Renal pelvis (tissue), 4 donors: ENCODE data around the gene ACOT2. TPM values are rescaled to one million over a fixed set of nuclear protein-coding genes. Genes with fewer than 3 reads are reported as not detected.
A peak's percentile ranks its signal among the peaks of the same experiment; 100 is the strongest.

ENCODE experiments used
- DNase-seq: peaks from one replicate; pipeline ENCODE4 v3.0.0-alpha.2; 2013
- polyA plus RNA-seq, 3 donors: library from polyadenylated mRNA; unstranded; fragments of 120-200 nt; gene quantifications; one replicate each; pipeline ENCODE4 v1.2.1, GENCODE V29; 2013; ENCODE audit not compliant: insufficient read length in 3 of 3

ACOT2 gene
- polyA plus RNA-seq, 3 donors: 58.2 to 81.2 (median 69.6) TPM

GRCh38 chr14:73612339-73613045 is 43.5 kb downstream of the ACOT2 start, which contains the start of gene ACOT6:
TSS of gene ACOT6 (plus strand) at chr14:73612517. CDS start at chr14:73612572, 55 bp downstream.
- peak; percentile 73 for DNase-seq

GRCh38 chr14:73613046-73613383 is 44.0 kb downstream of the ACOT2 start:
- DNase-seq: no peak

DNA sequence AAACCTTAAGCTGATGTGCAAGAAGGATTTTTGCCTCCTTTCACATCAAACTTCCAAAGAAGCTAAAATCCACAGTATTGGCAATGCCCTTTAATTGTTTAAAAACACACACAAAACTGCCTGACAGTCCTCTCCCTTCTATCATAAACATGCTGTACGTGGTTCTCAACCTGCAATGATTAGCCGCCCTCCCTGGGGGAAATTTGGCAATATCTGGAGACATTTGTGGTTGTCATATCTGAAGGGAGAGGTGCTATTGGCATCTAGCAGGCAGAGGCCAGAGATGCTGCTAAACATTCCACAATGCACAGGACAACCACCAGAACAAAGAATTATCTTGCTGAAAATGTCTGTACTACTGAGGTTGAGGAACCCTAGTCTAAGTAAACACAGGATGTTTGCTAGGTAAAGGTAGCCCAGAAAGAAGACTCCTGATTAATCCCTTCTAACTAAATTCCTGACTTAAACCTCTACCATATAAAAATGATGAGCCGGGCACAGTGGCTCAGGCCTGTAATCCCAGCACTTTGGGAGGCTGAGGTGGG is 44.5 kb downstream of the ACOT2 start:
- no peak for DNase-seq

- DNase-seq: no peak
Measured at GRCh38 chr14:73616831-73617230, 47.8 kb downstream of the ACOT2 start.

DNA sequence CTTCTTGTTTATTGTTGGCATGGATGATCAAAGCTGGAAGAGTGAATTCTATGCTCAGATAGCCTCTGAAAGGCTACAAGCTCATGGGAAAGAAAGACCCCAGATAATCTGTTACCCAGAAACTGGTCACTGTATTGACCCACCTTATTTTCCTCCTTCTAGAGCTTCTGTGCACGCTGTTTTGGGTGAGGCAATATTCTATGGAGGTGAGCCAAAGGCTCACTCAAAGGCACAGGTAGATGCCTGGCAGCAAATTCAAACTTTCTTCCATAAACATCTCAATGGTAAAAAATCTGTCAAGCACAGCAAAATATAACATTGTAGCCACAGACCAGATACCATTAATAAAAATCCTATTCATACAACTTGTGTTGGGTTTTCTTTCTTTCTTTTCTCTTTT is 50.5 kb downstream of the ACOT2 start:
- DNase-seq: no peak

GRCh38 chr14:73620268-73620667 is 51.3 kb downstream of the ACOT2 start:
- DNase-seq: no peak

- no peak for DNase-seq
Measured at GRCh38 chr14:73623504-73624054, 54.6 kb downstream of the ACOT2 start.

Other genes with a start within 250 kb of the ACOT2 start
- 100 to 1,000 TPM in 2 of 3 donors, 10 to 100 TPM in 1; 76.6 to 127 (median 104) TPM for gene NUMB, start 110.7 kb upstream of the ACOT2 start, polyA plus RNA-seq
- gene RIOX1, start 78.3 kb upstream of the ACOT2 start, polyA plus RNA-seq: 10 to 100 TPM; 11.3 to 12.8 (median 11.6) TPM
- gene ACOT1, start 32.1 kb upstream of the ACOT2 start, polyA plus RNA-seq: 10 to 100 TPM; 10.4 to 13.9 (median 12.1) TPM
- 1 to 10 TPM; 1.5 to 4.3 (median 2.8) TPM for gene HEATR4, start 10.3 kb upstream of the ACOT2 start, polyA plus RNA-seq
- 1 to 10 TPM; 3.5 to 4.2 (median 4.0) TPM for gene ACOT4, start 22.7 kb downstream of the ACOT2 start, polyA plus RNA-seq
- gene ACOT6, start 43.3 kb downstream of the ACOT2 start, polyA plus RNA-seq: under 1 TPM; 0.19 to 0.38 (median 0.33) TPM
- 10 to 100 TPM; 16.5 to 22.5 (median 21.8) TPM for gene DNAL1, start 75.8 kb downstream of the ACOT2 start, polyA plus RNA-seq
- gene PNMA1, start 145.2 kb downstream of the ACOT2 start, polyA plus RNA-seq: 10 to 100 TPM; 85.6 to 97.2 (median 86.4) TPM